GM18505 (cell line): Measurements from ENCODE around the gene PUDP.
A peak's percentile ranks its signal among the peaks of the same experiment; 100 is the strongest.
"Not testable (repeated sequence)": the region's sequence is repeated elsewhere in the genome, so short reads cannot be mapped to it uniquely, and the experiment has no call there.

Source experiments
- ATAC-seq: cut with Tn5 transposase; IDR thresholded peaks from one replicate; pipeline ENCODE4 v1.9.1; 2021; ENCODE audit not compliant: unreplicated experiment
- POLR2A ChIP-seq: IDR thresholded peaks from 4 replicates; pipeline ENCODE4 v1.6.1; 2011; ENCODE audit warnings: borderline replicate concordance; ENCODE audit not compliant: insufficient read depth, insufficient read length; ENCODE audit errors: extremely low read depth

Gene PUDP

GRCh38 chrX:7111518-7111917 lies 36.4 kb downstream of the PUDP start:
- ATAC-seq: no peak
- TF ChIP-seq POLR2A: no peak

- no peak for TF ChIP-seq POLR2A
- peak; percentile 50 for ATAC-seq
These were observed 37.1 kb downstream of the PUDP start for GRCh38 chrX:7110821-7111276.

- ATAC-seq: peak; percentile 65
- peak; percentile 35 for TF ChIP-seq POLR2A
These were observed 37.8 kb downstream of the PUDP start for GRCh38 chrX:7109838-7110793.

GRCh38 chrX:7109049-7109531 lies 38.9 kb downstream of the PUDP start:
- no peak for ATAC-seq
- no peak for TF ChIP-seq POLR2A

- ATAC-seq: no peak
- no peak for TF ChIP-seq POLR2A
These were observed 39.9 kb downstream of the PUDP start for GRCh38 chrX:7108030-7108429.

- no peak for ATAC-seq
- no peak for TF ChIP-seq POLR2A
These were observed 41.3 kb downstream of the PUDP start for GRCh38 chrX:7106649-7107048.

GRCh38 chrX:7102119-7102518 lies 45.8 kb downstream of the PUDP start:
- ATAC-seq: no peak
- no peak for TF ChIP-seq POLR2A

- TF ChIP-seq POLR2A: no peak
- no peak for ATAC-seq
These were observed 47.9 kb downstream of the PUDP start for GRCh38 chrX:7100022-7100421.

GRCh38 chrX:7095657-7096056 lies 52.3 kb downstream of the PUDP start:
- not testable (repeated sequence) for ATAC-seq

- no peak for ATAC-seq
- no peak for TF ChIP-seq POLR2A
These were observed 54.6 kb downstream of the PUDP start for GRCh38 chrX:7093305-7093704.

- no peak for TF ChIP-seq POLR2A
These were observed 55.4 kb downstream of the PUDP start for GRCh38 chrX:7092543-7092942.

GRCh38 chrX:7091923-7092322 lies 56.0 kb downstream of the PUDP start:
- ATAC-seq: peak; percentile 40
- TF ChIP-seq POLR2A: no peak

More at GRCh38 chrX:7092543-7092942, 55.4 kb downstream of the PUDP start:
- ATAC-seq: no peak

GRCh38 chrX:7090641-7091040 lies 57.3 kb downstream of the PUDP start:
- no peak for TF ChIP-seq POLR2A
- ATAC-seq: no peak

GRCh38 chrX:7088968-7089615 lies 58.9 kb downstream of the PUDP start:
- peak; percentile 26 for ATAC-seq
- TF ChIP-seq POLR2A: no peak
